KMS-11 (cell line): ENCODE measurements around the gene ATP8A2.

Experiments
- H2AFZ ChIP-seq: fragments of 200-600 bp; sonication (generic); 2 replicates; pipeline ENCODE4 v1.6.1; 2016; ENCODE audit warnings: antibody characterized with exemption, mixed run types, low read depth
- H3K27ac ChIP-seq: fragments of 200-600 bp; sonication (generic); 2 replicates; pipeline ENCODE4 v1.6.1; 2016; ENCODE audit warnings: mild to moderate bottlenecking, mixed run types
- H3K27me3 ChIP-seq: fragments of 200-600 bp; sonication (generic); 2 replicates; pipeline ENCODE4 v1.6.1; 2017; ENCODE audit warnings: mild to moderate bottlenecking, low read depth, mixed run types, moderate library complexity; ENCODE audit not compliant: insufficient read depth
- H3K36me3 ChIP-seq: fragments of 200-600 bp; sonication (generic); 2 replicates; pipeline ENCODE4 v1.6.1; 2017; ENCODE audit warnings: mild to moderate bottlenecking, mixed run types; ENCODE audit not compliant: insufficient read depth
- H3K4me1 ChIP-seq: fragments of 200-600 bp; sonication (generic); 2 replicates; pipeline ENCODE4 v1.6.1; 2016; ENCODE audit warnings: mild to moderate bottlenecking, low read depth, mixed run types; ENCODE audit not compliant: poor library complexity, severe bottlenecking
- H3K4me2 ChIP-seq: fragments of 200-600 bp; sonication (generic); 2 replicates; pipeline ENCODE4 v1.7.0; 2016; ENCODE audit warnings: mild to moderate bottlenecking, mixed run types
- H3K4me3 ChIP-seq: fragments of 200-600 bp; sonication (generic); IDR thresholded peaks from 2 replicates; pipeline ENCODE4 v1.6.1; 2017; ENCODE audit warnings: low read depth, low read length, mixed read lengths; ENCODE audit not compliant: insufficient read depth
- H3K79me2 ChIP-seq: fragments of 200-600 bp; sonication (generic); 2 replicates; pipeline ENCODE4 v1.6.1; 2016; ENCODE audit warnings: low read depth, mixed run types; ENCODE audit not compliant: insufficient read depth
- H3K9ac ChIP-seq: fragments of 200-600 bp; sonication (generic); 2 replicates; pipeline ENCODE4 v1.6.1; 2016; ENCODE audit warnings: mild to moderate bottlenecking, mixed run types
- H4K20me1 ChIP-seq: fragments of 200-600 bp; sonication (generic); 2 replicates; pipeline ENCODE4 v1.6.1; 2016; ENCODE audit warnings: mild to moderate bottlenecking, mixed run types; ENCODE audit not compliant: insufficient read depth
- CTCF ChIP-seq: fragments of 200-600 bp; sonication (generic); conservative IDR thresholded peaks from 2 replicates; pipeline ENCODE4 v1.6.1; 2017; ENCODE audit warnings: low read depth, mild to moderate bottlenecking, antibody characterized with exemption, low read length, moderate library complexity, mixed read lengths

Gene ATP8A2

GRCh38 chr13:25912961-25913360 lies 541.2 kb downstream of the ATP8A2 start:
- Histone ChIP-seq H3K79me2 (no peaks in the 10 kb centered on the region), H4K20me1 (no peaks in the 10 kb centered on the region), H3K9ac (no peak overlapping the region), H3K27ac (no peak overlapping the region), H3K4me3 (no peak overlapping the region), H2AFZ (no peak overlapping the region), H3K4me2 (no peak overlapping the region), H3K27me3 (no peaks in the 10 kb centered on the region), H3K36me3 (no peaks in the 10 kb centered on the region), H3K4me1 (no peaks in the 10 kb centered on the region)
- TF ChIP-seq CTCF: no peak

- no peak overlapping the region for H3K4me2 ChIP-seq
- H2AFZ ChIP-seq: no peak overlapping the region
- H3K27me3 ChIP-seq: no peaks in the 10 kb centered on the region
- H3K4me1 ChIP-seq: no peaks in the 10 kb centered on the region
- TF ChIP-seq CTCF: no peak
- H3K4me3 ChIP-seq: no peak overlapping the region
- H3K79me2 ChIP-seq: no peaks in the 10 kb centered on the region
- H4K20me1 ChIP-seq: no peaks in the 10 kb centered on the region
- no peak overlapping the region for H3K27ac ChIP-seq
- H3K9ac ChIP-seq: no peak overlapping the region
- H3K36me3 ChIP-seq: no peaks in the 10 kb centered on the region
Observed at GRCh38 chr13:25915840-25916518, 544.2 kb downstream of the ATP8A2 start.

- Histone ChIP-seq H3K79me2 (no peaks in the 10 kb centered on the region), H3K27me3 (no peaks in the 10 kb centered on the region), H3K4me2 (no peak overlapping the region), H3K4me3 (no peak overlapping the region), H3K27ac (no peak overlapping the region), H2AFZ (no peak overlapping the region), H3K36me3 (no peaks in the 10 kb centered on the region), H3K4me1 (no peaks in the 10 kb centered on the region), H4K20me1 (no peaks in the 10 kb centered on the region), H3K9ac (no peak overlapping the region)
- TF ChIP-seq CTCF: no peak
Observed at GRCh38 chr13:25920277-25920676, 548.5 kb downstream of the ATP8A2 start.

GRCh38 chr13:25920931-25921330 lies 549.2 kb downstream of the ATP8A2 start:
- Histone ChIP-seq H3K27ac (no peak overlapping the region), H3K4me2 (no peak overlapping the region), H3K9ac (no peak overlapping the region), H3K4me3 (no peak overlapping the region), H3K27me3 (no peaks in the 10 kb centered on the region), H2AFZ (no peak overlapping the region), H4K20me1 (no peaks in the 10 kb centered on the region), H3K4me1 (no peaks in the 10 kb centered on the region), H3K36me3 (no peaks in the 10 kb centered on the region), H3K79me2 (no peaks in the 10 kb centered on the region)
- TF ChIP-seq CTCF: no peak
